ENCODE data around the gene FAM171A1.

Gene FAM171A1

DNA sequence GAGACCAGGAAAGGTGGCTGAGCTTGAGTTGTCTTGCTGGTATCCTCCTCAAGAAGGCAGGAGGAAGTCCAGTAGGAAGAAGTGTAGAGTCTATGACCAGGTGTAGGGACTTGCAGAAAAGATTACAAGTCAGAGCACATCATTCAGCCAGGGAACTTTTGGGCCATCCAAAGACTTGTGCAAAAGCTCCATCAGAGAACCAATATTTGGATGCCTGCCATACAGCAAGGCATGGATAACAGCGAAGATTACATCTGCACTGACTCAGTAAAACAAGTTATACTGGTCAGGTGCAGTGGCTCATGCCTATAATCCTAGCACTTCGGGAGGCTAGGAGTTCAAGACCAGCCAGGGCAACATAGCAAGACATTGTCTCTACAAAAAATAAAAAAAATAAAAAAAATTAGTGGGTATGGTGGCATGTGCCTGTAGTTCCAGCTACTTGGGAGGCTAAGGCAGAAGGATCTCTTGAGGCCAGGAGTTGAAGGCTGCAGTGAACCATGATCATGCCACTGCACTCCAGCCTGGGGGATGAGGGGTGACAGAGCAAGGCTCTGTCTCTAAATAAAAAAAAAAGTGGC is 189.4 kb downstream of the FAM171A1 start:
- no peak for DNase-seq (ENCODE audit: low read depth in 2 of 3, low spot score in 1 of 3)

DNA sequence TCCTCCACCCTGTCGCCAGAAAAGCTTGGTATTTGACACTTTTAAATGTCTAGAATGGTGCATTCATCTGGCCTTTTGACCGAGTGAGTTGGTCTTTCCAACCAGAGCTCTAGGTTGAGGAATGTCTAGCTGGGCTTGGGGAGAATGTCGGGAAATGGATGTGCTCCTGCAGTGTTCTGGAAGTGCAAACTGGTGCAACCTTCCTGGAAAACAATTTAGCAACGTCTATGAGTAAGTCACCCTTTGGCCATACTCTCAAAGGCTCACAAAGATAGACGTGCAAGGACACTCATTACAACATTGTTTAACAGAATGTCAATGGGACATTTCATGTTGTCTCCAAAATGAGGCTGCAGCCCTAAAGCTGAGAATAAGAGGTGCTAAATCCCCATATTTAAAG is 190.4 kb downstream of the FAM171A1 start:
- DNase-seq (ENCODE audit: low read depth in 2 of 3, low spot score in 1 of 3) = no peak

DNA sequence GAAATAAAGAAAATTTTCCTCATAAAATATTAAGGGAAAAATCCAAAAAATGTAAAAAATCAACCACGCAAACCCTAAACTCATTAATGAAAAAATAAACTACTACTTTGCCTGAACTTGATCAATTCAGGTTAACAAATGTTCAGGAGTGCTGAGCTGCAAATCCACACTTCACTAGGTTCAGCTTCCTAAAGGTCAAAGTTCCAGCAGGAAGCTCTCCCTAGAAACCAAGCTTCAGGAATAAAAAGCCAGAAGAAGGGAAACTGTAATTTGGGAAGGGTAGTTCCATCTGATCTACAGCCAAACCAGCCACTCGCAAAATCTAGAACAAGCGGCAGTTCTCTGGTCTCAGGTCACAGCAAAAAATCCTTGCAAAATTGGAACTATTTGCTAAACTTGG is 194.8 kb downstream of the FAM171A1 start:
- DNase-seq (ENCODE audit: low read depth in 2 of 3, low spot score in 1 of 3) = no peak

DNA sequence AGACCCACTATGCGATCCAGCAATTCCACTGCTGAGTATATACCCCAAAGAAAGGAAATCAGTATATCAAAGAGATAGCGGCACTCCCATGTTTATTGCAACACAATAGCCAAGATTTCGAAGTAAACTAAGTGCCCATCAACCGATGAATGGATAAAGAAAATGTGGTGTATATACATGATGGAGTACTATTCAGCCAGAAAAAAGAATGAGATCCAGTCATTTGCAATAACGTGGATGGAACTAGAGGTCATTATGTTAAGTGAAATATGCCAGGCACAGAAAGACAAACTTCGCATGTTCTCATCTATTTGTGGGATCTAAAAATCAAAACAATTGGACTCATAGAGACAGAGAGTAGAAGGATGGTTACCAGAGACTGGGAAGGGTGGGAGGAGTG is 195.5 kb downstream of the FAM171A1 start:
- DNase-seq (ENCODE audit: low read depth in 2 of 3, low spot score in 1 of 3) = no peak

- DNase-seq (ENCODE audit: low read depth in 2 of 3, low spot score in 1 of 3) = no peak
Observed at GRCh38 chr10:15172306-15172840, 198.7 kb downstream of the FAM171A1 start.

DNA sequence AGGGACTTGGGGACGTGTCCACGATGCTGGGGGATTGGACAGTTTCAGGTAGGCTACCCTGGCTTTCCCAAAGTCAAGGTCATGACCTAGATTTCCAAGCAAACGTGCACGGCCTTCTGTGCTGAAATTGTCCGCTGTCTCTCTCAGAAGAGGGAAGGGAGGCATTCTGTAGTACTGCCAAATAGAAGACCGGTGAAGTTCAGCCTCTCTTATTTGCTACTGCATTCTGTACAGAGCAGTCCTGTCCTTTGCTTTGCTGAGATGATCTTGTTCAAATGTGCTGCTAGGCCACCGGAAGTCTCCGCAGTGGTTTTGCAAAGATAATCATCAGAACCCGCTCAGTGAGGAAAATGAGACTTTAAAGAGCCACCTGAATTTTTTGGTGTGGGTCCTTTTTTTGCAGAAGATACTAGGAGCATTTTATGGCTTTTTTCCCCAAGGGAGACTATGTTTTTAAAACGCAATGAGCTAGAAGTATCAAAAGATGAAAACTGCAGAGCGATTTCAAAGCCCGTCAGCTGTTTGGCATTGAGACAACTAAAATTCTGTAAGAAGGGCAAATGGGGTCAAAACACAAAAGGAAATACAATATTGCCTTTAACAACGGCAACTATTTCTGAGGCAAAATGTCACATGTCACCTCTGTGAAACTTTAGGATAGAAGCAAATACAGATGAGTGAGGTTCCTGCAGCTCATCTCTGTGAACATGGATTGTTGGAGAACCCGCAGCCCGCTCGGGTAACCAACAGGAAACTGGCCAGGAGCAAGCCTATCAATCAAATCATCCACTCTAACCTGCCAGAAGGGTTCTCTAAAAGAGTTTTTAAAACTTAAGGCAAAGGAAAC is 201.3 kb downstream of the FAM171A1 start:
- peak in 1 of 3 donors; percentile 22 for DNase-seq (ENCODE audit: low read depth in 2 of 3, low spot score in 1 of 3)

GRCh38 chr10:15168786-15169554 is 202.1 kb downstream of the FAM171A1 start:
- peak; percentile 97 to 98 (median 97) for DNase-seq (ENCODE audit: low read depth in 2 of 3, low spot score in 1 of 3)

DNA sequence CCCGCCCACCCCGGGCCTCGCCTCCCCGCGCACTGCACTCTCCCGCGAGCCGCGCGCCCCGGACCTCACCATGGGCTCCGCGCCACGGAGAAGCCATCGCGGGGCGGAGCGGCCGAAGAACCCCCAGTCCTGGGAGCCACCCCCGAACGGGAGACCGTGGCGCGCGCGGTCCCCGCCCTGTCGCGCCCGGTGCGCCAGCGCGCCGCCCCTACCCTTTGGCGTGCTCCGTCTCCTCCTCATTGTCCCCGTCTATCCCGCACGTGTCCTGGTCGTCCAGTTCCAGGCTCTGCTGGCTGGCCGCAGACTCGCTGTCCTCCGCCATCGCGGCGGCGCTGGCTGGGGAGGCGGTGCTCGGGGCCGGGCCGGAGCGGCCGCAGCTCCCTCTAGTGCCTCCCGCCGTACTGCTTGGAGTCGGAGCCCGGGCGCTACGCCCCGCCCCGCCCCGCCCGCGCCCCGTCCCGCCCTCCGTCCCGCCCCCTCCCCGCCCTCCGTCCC is 202.8 kb downstream of the FAM171A1 start, which contains the start of gene NMT2:
TSS of gene NMT2 (minus strand) at position 403 of the 495 bp plus-strand sequence. CDS start at position 322, 81 bp downstream.
- DNase-seq (ENCODE audit: low read depth in 2 of 3, low spot score in 1 of 3) = peak in 2 of 3 donors; percentile 6 to 18

GRCh38 chr10:15167411-15168290 is 203.4 kb downstream of the FAM171A1 start:
- peak in 2 of 3 donors; percentile 28 to 33 for DNase-seq (ENCODE audit: low read depth in 2 of 3, low spot score in 1 of 3)

GRCh38 chr10:15166325-15166724 is 204.8 kb downstream of the FAM171A1 start:
- no peak for DNase-seq (ENCODE audit: low read depth in 2 of 3, low spot score in 1 of 3)

DNA sequence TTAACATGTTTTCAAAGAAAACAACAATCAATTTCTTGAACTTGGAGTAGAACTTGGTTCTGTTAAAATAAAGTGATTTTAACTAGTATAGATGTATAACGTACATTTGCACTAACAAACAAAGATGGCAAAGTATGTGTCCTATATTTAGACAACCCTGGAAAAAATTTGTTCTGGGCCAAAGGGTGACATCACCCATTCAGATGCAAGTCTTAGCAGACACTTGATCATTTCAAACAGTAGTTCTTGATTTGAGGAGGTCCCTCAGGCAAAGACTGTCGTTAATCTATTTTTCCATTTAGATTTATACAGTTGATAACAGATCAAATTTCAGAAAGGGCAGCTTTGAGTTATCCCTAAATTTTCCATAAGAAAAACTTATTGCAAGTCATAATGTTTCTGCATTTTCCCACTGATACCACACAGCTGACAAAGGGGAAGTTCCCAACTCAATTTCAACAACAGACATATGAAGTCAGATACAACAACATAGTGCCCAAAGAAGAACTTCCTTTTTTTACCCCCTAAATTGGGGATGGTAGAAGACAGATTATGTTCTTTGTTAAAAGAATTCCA is 207.7 kb downstream of the FAM171A1 start:
- no peak for DNase-seq (ENCODE audit: low read depth in 2 of 3, low spot score in 1 of 3)
